Choroid plexus epithelial cell (primary cell): ENCODE results near the gene PRMT7.

Source experiments
- DNase-seq: peaks from one replicate; pipeline ENCODE4 v3.0.0-alpha.2; 2010; ENCODE audit warnings: low read depth
- H3K4me3 ChIP-seq: 2 replicates; pipeline ENCODE4 v1.5.1; 2011; ENCODE audit warnings: low read depth, mild to moderate bottlenecking, control low read depth, low read length, moderate library complexity
- TF ChIP-seq, protein P1 (sequence below): conservative IDR thresholded peaks from 2 replicates; pipeline ENCODE4 v1.5.1; 2011; ENCODE audit warnings: low read depth, mild to moderate bottlenecking, control low read depth, inconsistent platforms, low read length, moderate library complexity

The PRMT7 gene

GRCh38 chr16:68354816-68355215, 44.0 kb downstream of the PRMT7 start:
- TF ChIP-seq, protein P1, sequence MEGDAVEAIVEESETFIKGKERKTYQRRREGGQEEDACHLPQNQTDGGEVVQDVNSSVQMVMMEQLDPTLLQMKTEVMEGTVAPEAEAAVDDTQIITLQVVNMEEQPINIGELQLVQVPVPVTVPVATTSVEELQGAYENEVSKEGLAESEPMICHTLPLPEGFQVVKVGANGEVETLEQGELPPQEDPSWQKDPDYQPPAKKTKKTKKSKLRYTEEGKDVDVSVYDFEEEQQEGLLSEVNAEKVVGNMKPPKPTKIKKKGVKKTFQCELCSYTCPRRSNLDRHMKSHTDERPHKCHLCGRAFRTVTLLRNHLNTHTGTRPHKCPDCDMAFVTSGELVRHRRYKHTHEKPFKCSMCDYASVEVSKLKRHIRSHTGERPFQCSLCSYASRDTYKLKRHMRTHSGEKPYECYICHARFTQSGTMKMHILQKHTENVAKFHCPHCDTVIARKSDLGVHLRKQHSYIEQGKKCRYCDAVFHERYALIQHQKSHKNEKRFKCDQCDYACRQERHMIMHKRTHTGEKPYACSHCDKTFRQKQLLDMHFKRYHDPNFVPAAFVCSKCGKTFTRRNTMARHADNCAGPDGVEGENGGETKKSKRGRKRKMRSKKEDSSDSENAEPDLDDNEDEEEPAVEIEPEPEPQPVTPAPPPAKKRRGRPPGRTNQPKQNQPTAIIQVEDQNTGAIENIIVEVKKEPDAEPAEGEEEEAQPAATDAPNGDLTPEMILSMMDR = no peak
- no peak for DNase-seq
- H3K4me3 ChIP-seq = no peak overlapping the region

DNA sequence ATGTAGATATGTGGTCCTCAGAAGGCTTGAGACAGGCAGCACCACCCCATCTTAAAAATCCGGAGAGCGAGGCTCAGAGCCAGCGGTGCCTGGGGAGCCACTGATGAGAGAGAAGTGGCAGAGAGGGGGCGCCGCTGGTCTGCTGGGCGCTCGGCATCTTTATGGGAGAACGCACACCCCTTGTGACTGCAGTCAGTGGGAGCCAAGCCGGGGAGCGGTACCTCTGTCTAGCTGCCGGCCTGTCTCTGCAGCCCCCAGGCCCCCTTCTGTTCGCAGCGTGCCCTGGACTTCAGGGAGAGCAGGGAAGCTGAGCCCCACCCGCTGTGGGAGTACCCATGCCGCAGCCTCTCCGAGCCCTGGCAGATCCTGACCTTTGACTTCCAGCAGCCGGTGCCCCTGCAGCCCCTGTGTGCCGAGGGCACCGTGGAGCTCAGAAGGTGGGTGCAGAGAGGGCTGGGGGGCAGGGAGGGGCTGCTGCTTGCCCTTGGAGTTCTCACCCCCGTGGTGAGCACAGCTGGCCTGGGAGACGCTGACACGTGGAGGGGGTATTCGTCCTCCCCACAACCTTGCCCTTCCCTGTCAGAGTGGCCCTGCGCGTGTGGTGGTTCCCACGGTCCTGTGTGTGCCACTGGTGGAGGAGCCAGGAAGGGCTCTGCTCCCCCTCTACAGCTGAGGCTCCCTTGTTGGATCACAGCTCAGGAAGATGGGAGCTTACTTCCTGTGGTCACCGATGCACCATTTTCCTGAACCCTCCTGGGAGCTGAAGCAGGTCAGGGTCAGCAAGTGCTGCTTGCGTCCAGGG, 44.8 kb downstream of the PRMT7 start:
- TF ChIP-seq, protein P1 = peak; percentile 30
- no peak for DNase-seq
- H3K4me3 ChIP-seq = no peak overlapping the region

- no peak overlapping the region for H3K4me3 ChIP-seq
- TF ChIP-seq, protein P1 = peak; percentile 10
- DNase-seq = peak; percentile 58
Observed at GRCh38 chr16:68356249-68356918, 45.6 kb downstream of the PRMT7 start.

DNA sequence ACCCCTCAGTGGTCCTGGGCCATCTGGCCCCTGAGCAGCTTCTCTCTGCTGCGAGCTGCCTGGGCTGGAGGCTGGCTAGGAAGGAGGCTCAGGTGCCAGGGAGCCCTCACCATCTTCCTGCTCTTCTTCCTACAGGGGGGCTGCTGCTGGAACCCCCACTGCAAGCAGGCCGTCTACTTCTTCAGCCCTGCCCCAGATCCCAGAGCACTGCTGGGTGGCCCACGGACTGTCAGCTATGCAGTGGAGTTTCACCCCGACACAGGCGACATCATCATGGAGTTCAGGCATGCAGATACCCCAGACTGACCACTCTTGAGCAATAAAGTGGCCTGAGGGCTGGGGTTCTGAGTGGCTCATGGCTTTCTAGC, 46.1 kb downstream of the PRMT7 start:
- TF ChIP-seq, protein P1 = no peak
- no peak overlapping the region for H3K4me3 ChIP-seq
- DNase-seq = peak; percentile 16

GRCh38 chr16:68357521-68357922, 46.7 kb downstream of the PRMT7 start:
- TF ChIP-seq, protein P1 = no peak
- no peak for DNase-seq
- H3K4me3 ChIP-seq = no peak overlapping the region

- TF ChIP-seq, protein P1 = no peak
- no peak overlapping the region for H3K4me3 ChIP-seq
- DNase-seq = no peak
Observed at GRCh38 chr16:68357923-68358322, 47.1 kb downstream of the PRMT7 start.
